Measurements from ENCODE around the gene CHRND. TPM values are rescaled to one million over a fixed set of nuclear protein-coding genes. Genes with fewer than 3 reads are reported as not detected.

CHRND gene
- polyA plus RNA-seq, 12 donors: 67.6 to 182 (median 131) TPM; not detected in 1

DNA sequence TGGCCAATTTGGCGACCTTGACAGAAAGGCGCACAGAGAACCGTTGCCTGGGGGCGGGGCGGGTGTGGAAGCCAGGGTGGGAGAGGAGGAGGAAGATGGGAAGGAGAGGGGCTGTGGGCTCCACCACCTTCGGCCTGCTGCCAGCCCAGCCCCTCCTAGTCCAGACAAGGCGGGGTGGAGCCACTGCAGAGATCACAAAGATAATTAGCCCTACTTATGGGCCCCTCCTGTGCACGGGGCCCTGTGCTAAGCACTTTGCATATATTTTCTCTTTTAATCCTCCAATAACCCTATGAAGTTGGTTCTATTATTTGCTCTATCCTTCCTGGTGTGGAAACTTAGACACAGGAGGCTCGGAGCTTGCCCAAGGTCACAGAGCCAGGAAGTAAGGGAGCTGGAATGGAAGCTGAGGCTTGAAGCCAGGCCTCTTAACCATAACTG lies 24.6 kb upstream of the CHRND start:
- no peak for DNase-seq

- DNase-seq: no peak
These were observed 24.1 kb upstream of the CHRND start for GRCh38 chr2:232501794-232502390.

GRCh38 chr2:232502511-232502910 lies 23.4 kb upstream of the CHRND start:
- no peak for DNase-seq

GRCh38 chr2:232502911-232503808 lies 22.8 kb upstream of the CHRND start:
- DNase-seq: no peak

GRCh38 chr2:232503809-232504323 lies 22.1 kb upstream of the CHRND start:
- no peak for DNase-seq

DNA sequence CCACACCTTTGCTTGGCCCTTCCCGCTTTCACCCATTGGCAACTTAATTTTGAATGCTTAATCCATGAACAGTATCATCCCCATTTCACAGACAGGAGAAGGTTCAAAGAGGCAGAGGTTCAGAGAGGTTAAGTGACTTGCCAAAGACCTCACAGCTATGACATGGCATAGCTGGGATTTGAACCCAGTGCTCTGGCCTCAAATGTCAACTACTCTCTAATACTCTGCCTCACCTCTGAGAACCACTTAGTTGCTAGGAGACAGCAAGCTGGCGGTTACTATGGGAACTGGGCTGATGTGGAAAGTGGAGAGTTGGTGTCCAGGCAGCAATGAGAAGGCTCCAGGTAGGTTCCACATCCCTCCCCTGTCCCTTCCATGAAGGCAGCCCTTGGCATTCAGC lies 21.5 kb upstream of the CHRND start:
- DNase-seq: no peak

DNA sequence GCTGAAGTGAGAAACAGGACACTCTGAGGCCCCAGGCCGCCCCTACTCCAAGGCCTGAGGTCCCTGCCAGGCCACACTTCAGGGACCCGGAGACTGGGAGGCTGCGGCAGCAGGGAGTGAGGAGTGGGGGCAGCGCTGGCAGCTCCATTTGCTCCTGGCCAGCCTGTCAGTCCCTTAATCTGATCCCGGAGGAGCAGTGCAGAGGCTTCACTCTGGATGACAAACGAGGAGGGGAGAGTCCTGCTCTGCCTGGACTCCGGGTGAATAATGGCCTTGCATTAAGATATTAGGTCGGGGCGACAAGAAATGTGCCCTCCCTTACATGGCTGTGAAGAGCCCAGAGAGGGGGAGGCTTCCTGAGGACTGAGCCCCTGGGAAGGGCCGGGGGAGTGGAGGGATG lies 20.1 kb upstream of the CHRND start:
- no peak for DNase-seq

- DNase-seq: no peak
These were observed 19.3 kb upstream of the CHRND start for GRCh38 chr2:232506709-232507108.

DNA sequence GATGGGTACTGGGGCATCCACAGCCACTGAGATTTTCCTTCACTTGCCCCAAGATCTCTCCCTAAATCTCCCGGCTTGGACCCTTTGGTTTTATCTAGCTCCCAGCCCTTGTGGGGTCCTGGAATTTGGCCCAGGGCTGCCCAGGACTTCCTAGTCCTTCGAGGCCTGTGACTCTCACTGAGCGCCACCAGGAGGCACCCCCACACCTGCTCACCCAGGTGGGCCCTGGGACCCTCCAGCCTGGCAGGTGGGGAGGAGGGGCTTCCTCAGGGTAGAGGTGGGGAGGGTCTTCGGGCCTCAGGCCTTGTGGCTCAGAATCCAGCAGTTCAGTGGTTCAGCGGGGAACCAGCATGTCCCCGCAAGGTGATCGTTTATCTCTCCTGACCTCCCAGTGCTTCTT lies 17.7 kb upstream of the CHRND start:
- no peak for DNase-seq

GRCh38 chr2:232511336-232511890 lies 14.5 kb upstream of the CHRND start:
- DNase-seq: no peak

DNA sequence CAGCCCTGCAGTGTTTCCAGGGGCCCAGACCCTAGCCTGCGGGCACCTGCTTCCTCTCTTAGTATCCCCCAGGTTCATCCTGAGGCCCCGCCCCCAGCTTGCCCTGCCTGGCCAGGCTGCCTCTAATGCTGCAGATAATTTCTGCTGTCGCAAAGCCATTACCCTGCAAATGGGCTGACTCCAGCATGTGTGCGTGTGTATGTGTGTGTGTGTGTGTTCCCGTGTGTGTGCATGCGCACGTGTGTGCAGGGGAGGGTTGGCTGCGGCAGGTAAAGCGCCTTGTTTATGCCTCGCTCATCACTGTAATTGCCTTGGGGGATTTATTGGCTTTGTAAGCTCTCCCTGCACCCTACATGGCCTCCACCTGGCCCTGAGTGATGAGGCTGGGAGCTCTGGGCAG lies 13.4 kb upstream of the CHRND start:
- DNase-seq: no peak

- DNase-seq: no peak
These were observed 12.6 kb upstream of the CHRND start for GRCh38 chr2:232513353-232513752.

DNA sequence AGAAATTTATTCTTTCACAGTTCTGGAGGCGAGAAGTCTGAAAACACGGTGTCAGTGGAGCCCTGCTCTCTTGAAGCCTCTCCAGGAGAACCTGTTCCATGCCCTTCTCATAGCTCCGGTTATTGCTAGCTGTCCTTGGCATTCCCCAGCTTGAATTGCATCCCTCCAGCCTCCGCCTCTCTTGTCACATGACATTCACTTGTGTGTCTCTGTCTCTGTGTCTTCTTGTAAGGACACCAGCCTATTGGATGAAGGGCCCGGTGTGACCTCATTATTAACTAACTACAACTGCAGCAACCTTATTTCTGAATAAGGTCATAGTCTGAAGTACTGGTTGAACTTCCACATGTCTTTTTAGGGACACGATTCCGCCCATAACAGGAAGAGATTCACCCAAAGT lies 10.3 kb upstream of the CHRND start:
- no peak for DNase-seq

DNA sequence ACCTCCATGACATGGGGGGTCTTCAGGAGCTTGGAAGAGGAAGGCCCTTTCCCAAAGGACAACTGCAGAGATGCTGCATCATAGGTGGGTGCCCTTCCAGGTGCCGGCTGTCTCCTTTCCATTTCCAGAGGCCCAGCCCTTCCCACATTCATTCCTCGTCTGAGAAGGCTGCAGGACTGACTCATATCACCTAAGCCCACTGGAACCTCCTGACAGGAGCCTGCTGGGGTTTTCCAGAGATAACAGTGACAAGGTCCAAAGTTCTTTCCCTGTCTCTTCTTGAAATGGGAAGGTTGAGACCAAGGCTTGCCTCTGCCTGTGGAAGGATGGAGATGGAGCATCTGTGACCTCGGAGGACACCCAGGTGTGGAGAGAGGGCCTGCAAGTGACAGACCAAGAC lies 9.4 kb upstream of the CHRND start:
- DNase-seq: no peak

GRCh38 chr2:232518844-232519243 lies 7.1 kb upstream of the CHRND start:
- DNase-seq: no peak

GRCh38 chr2:232519581-232520438 lies 6.2 kb upstream of the CHRND start, which contains the start of gene PRSS56:
Gene PRSS56 (plus strand): TSS chr2:232520388. CDS start chr2:232520599, 211 bp downstream.
- DNase-seq: no peak

- DNase-seq: no peak
These were observed 5.5 kb upstream of the CHRND start for GRCh38 chr2:232520489-232520888.

DNA sequence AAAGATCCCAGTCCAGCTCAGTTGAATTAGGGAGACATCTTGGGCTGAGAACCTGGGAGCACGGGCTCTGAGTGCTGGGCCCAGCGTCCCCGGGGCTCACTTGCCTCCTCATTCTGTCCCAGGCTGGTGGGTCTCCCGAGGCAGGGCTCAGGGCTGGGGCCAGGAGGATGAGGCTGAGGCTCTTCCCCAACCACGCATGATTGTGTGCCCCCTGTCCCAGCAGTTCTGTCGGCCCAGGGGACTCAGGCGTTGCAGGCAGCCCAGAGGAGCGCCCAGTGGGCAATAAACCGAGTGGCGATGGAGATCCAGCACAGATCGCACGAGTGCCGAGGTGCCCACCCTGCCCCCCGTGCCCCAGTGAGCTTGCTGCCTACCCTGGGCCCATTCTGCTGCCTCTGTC lies 4.9 kb upstream of the CHRND start:
- DNase-seq: no peak

GRCh38 chr2:232521959-232522622 lies 3.9 kb upstream of the CHRND start:
- DNase-seq: no peak

- DNase-seq: no peak
These were observed 3.1 kb upstream of the CHRND start for GRCh38 chr2:232522623-232523401.

DNA sequence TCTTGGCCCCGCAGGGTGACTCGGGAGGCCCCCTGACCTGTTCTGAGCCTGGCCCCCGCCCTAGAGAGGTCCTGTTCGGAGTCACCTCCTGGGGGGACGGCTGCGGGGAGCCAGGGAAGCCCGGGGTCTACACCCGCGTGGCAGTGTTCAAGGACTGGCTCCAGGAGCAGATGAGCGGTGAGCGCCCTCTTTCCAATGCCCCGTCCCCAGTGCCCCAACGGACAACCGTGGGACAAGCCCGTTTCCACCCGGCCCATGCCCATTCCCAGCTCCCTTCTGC lies 2.6 kb upstream of the CHRND start:
- DNase-seq: no peak
